Stimulated activated naive CD4-positive, alpha-beta T cell (primary cell): ENCODE measurements around the gene ZNF358.
A peak's percentile ranks its signal among the peaks of the same experiment; 100 is the strongest.

ENCODE experiments used
- DNase-seq, 6 experiments: peaks; one replicate each; lab custom pipeline; 2025; lab: John Stamatoyannopoulos, UW

The ZNF358 gene

DNA sequence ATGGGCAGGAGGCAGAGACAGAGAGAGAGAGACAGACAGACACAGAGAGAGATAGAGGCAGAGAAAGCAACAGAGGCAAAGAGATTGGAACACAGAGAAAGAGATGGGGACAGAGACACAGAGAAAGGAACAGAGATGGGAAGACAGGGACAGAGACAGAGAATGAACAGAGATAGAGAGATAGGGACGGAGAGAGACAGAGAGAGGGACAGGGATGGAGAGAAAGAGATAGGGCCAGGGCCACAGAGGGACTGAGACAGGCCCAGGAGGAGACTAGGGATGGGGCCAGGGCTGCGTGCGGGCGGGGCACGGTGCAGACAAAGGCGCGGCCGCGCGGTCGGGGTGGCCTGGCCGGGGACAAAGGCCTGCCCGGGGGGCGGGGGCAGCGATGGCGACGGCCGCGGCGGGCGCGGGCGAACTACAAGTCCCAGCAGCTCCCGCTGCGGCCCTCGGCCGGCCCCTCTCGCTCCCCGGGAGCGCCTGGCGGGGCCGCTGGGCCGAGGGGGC lies at the start of gene ZNF358:
TSS of gene ZNF358 (plus strand) at position 459 of the 507 bp plus-strand sequence. CDS start 3,140 bp downstream, outside the sequence.
- DNase-seq, result peak in 1 of 6 experiments; percentile 9

DNA sequence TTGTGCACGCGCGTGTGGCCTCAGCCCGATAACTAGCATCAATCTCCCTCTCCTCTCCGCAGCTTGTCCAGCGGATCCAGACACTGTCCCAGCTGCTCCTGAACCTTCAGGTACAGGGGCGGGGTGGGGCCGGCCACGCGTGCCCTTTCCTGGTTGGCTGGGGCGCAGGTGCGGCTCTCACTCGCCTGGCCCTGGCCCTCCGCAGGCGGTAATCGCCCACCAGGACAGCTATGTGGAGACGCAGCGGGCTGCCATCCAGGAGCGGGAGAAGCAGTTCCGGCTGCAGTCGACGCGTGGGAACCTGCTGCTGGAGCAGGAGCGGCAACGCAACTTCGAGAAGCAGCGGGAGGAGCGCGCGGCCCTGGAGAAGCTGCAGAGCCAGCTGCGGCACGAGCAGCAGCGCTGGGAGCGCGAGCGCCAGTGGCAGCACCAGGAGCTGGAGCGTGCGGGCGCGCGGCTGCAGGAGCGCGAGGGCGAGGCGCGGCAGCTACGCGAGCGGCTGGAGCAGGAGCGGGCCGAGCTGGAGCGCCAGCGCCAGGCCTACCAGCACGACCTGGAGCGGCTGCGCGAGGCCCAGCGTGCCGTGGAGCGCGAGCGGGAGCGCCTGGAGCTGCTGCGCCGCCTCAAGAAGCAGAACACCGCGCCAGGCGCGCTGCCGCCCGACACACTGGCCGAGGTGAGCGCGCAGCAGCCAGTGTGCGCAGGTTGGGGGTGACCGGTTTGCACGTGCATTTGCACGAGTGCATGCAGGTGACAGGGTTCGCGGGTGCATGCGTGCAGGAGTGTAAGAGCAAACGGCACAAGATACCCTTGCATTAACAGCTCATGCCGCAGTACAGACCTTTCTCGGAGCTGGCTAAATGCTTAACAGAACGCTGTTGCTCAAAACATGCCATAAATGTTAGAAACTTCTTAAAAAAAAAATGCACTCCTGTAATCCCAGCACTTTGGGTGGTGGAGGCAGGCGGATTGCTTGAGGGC lies 48.6 kb upstream of the ZNF358 start:
- no peak for DNase-seq

DNA sequence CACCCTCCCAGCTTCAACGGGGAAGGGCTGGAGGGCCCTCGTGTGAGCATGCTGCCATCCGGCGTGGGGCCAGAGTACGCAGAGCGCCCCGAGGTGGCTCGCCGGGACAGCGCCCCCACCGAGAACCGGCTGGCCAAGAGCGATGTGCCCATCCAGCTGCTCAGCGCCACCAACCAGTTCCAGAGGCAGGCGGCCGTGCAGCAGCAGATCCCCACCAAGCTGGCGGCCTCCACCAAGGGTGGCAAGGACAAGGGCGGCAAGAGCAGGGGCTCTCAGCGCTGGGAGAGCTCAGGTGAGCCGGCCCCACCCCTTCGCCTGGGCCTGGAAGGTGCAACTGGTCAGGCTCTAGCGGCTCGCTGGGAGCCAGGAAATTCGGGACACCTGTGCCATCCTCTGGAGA lies 47.1 kb upstream of the ZNF358 start:
- no peak for DNase-seq

DNA sequence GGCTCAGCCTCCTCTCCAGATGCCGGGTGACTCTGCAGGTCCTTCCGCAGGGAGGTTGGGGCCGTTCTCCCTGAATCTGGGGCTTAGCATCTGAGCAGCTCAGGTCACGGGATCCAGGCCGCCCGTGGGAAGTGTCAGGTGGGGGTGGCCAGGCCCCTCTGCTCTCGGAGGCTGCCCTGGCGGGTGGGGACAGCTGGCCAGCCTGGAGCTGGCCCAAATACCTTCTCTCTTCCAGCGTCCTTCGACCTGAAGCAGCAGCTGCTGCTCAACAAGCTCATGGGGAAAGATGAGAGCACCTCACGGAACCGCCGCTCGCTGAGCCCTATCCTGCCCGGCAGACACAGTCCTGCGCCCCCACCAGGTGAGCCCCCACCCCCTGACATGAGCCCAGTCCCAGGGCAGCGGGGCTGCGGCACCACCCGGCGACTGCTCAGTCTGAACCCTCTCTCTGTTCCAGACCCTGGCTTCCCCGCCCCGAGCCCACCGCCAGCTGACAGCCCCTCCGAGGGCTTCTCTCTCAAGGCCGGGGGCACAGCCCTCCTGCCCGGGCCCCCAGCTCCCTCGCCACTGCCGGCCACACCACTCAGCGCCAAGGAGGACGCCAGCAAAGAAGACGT lies 46.1 kb upstream of the ZNF358 start:
- no peak for DNase-seq

DNA sequence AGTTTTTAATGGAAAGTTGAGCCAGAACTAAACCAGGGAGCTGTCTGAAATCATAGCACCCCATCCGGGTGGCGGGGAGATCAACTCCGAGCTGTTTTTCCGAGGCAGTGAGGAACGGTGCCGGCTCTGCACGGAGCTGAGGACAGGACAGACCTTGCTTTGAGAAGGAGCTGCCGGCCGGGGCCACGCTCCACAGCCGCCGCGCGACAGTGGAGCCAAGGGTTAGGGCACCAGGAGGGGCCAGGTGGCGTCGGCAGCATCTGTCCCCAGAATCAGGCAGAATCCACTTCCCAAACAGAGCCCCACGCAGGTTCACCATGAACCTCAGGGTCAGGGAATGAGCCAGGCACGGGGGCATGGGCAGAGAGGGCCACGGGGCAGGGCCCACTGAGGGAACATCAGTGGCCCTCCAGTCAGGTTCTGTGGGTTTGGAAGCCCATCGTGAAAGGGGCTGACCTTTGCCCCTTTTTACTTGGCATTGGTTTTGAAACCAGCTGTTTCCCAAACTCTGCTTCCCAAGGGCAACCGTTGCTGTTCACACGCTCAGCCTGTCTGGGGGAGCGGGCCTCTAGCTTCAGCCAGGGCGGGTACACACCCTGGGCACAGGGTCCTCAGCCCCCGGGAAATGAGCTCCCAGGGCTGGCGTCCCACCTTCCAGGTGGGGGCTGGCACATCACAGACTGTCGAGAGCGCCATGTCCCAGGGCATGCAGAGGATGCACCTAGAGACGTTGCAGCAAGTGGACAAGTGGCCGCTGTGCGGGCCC lies 45.2 kb upstream of the ZNF358 start:
- DNase-seq, result no peak

DNA sequence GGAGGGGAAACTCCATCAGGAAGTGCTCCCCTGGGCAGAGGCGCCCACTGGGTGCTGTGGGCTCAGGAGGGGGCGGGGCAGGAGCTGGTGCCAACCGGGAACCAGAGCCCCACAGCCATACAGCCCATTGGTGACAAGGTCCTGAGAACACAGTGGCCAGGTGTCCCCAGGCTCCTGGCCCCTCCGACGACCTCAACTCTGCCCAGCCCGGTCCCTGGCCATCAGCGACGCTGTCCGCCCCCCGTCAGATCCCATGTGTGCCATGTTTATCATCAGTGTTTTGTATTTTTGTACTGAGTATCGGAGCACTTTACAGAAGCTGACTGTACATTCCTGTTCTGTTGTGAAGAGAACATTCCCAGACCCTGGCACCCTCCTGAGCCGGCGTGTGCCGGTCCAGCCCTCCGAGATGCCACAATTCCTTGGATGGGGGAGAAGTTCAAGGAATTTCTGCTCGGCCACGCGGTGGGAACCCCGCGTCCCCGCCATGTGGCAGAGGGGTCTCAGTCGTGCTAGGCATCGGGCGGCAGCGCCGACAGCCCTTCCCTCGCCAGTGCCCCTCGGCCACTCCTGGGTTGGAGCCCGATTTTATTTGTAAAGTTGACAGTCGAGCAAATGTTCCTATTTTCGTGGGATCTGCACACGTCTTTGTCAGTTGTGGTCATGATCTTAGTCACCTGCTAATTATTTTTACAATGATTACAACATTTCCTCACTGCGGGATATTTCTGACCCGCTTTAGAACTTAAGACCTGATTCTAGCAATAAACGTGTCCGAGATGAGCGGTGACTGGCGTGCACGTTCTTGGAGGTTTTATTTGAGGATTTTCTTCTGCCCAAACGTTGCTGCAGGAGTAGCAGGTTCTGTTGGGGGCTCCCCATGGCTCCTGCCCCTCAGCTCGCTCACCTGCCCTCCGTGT lies 43.9 kb upstream of the ZNF358 start:
- DNase-seq, result no peak

DNA sequence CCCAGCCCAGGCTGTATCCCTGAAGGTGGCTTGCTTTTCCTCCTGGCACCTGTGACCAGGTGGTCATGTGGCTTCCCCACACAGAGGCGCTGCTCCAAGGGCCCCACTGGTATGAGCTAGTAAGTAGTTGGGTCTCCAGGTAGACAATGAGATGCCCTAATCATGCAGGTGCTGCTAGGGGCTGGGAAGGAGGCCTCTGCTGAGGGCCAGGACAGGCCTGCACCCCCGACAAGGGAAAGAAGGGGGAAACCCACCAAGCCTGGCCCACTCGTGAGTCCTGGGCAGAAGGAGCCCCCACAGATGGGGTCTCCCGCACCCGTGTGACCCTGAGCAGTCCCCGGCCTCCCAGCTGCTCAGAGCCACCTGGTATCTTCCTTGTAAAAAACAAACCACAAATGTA lies 40.2 kb upstream of the ZNF358 start:
- peak in 1 of 6 experiments; percentile 25 for DNase-seq

DNA sequence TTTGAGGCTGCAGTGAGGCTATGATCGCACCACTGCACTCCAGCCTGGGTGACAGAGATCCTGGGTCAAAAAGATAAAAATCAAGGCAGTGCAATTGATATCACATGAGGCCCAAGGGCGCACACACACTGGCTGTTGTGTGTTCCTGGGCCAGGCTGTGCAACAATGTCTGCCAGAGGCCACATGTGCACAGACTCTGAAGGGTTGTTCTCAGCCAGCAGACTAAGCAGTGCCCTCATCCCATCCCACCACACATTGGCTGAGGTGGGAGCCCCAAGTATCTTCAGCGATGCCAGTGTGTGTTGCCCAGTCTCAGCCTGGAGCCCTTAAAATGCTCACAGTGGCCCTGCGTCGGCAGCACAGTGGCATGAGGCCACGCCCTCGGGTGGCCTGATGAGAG lies 39.7 kb upstream of the ZNF358 start:
- DNase-seq, result no peak

DNA sequence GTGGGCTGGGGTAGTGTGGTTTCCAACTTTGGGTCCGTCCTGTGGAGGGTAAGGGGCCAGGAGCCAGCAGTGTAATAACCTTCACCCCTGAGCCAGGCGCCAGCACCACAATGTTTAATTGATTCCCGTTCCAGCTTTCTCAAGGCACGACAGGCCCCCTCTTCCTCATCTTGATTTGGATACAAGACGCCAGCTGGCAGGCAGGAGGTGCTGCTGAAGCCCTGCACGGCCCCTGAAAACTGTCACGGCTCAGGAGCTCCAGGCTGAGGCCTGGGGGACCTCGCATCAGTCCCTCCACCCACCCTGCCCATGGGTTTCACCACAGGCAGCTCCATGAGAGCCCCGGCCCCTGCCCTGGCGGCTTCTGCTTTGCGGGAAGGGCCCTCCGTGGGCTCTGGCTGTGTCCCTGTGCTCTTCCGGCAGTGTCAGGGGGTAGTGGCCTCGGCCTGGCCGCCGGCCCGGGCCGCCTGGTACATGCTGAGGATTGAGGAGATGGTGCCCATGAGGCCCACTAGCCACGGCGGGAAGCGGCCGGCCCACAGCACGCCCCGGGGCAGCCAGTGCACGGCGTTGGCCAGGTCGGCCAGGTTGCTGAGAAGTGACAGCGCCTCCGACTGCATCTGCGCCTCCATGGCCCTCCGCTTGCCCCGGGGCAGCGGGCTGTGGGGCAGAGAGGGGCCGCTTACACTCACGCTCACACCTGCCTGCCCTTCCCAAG lies 39.0 kb upstream of the ZNF358 start:
- no peak for DNase-seq

DNA sequence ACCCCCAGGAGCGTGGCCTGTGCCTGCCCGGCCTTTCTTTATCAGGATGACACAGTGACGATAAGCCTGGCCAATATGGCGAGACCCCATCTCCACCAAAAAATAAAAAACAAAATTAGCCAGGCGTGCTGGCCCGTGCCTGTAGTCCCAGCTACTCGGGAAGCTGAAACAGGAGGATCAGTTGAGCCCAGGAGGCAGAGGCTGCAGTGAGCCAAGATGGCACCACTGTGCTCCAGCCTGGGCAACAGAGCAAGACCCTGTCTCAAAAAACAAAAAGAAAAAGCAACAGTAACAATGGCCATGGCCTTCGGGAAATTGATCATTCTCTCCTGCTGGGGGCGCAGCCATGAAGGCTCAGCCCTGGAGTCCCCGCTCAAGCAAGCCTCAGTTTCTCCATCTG lies 38.1 kb upstream of the ZNF358 start:
- DNase-seq, result no peak

DNA sequence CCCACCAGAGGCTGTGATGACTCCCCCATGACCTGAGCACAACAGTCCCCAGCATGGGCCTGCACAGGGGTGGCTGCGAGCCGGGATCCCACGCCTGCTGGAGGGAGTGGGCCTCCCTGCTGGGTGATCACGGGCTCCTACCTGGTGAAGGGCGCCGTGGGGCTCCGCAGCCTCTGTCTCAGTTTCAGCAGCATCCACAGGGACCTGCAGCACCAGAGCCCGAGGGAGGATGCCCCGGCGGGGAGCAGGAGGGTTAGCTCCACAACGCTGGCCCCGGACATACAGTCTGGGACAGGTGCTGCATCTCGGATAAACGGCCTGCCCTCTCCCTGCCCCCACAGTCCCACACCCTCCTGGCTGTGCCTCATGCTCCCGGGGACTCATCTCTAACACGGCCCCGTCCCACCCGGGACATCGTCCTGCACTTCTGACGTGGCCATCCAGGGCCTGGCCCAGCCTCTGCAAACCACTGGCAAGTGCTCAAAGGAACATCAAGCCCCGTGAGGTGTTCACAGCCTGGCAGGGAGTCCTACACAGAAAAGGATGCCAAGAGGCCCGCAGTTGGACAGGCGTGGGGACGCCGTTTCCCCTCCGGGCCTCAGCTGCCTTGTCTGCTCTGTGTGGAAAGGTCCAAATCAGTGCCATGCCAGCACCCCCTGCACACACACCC lies 37.6 kb upstream of the ZNF358 start:
- no peak for DNase-seq

DNA sequence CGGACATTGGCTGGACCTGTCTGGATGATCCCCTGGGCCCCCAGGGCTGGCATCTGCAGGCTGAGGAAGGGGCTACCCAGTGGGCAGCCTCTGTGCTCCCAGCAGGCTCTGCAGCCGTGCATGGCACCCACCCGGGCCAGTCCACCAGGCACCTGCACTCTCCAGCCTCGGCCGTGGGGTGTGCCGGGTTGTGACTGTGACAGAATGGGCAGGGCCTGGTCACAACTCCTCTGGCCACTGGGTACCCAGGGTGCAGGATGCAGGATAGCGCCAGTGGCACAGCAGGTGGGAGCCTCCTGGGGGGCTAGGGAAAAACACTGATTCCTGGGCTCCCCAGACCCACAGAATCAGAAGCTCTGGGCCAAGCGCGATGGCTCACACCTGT lies 37.1 kb upstream of the ZNF358 start:
- DNase-seq, result peak in 1 of 6 experiments; percentile 19

DNA sequence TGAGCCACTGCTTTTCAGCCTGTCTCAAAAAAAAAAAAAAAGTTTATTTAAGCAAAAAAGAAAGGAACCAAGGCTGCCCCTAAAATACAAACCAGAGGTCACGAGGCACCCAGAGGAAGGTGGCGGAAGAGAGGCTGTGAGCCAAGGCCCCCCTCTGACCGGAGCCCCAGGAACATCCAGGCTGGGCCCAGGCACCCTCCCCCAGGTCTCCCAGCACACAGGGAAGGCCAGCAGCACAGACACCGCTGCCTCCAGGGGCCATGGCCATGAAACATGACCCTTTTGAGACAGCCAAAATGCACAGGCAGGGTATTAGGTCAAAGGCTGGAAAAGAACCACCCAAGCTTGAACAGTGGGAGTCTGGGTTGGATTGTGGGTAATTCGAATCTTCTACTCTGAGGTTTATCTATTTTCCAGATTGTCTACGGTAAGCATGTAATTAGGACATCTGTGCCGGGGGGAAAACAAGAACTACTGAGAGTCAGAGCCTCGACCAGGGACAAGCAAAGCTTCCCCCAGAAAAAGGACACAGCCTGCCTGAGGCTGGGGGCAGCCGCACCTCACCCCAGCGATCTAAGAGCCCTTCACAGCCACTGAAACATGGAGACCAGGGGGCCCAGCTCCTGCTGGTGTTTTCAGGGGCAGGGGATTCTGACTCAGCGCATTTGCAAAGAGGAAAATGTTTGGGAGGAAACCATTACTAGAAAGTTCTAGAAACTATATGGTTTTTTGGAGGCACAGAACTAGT lies 35.5 kb upstream of the ZNF358 start:
- no peak for DNase-seq

DNA sequence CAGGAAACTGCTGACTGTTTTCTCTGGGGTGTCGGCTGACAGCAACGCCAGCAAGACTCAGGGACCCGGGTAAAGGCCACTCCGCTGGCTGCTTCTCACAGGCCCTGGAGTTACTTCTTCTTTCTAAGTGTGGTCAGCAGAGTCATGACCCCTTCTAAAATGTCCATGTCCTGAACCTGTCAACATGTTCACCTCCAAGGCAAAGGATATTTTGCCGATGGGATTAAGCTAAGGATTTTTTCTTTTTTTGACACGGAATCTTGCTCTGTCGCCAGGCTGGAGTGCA lies 35.0 kb upstream of the ZNF358 start:
- DNase-seq, result no peak

DNA sequence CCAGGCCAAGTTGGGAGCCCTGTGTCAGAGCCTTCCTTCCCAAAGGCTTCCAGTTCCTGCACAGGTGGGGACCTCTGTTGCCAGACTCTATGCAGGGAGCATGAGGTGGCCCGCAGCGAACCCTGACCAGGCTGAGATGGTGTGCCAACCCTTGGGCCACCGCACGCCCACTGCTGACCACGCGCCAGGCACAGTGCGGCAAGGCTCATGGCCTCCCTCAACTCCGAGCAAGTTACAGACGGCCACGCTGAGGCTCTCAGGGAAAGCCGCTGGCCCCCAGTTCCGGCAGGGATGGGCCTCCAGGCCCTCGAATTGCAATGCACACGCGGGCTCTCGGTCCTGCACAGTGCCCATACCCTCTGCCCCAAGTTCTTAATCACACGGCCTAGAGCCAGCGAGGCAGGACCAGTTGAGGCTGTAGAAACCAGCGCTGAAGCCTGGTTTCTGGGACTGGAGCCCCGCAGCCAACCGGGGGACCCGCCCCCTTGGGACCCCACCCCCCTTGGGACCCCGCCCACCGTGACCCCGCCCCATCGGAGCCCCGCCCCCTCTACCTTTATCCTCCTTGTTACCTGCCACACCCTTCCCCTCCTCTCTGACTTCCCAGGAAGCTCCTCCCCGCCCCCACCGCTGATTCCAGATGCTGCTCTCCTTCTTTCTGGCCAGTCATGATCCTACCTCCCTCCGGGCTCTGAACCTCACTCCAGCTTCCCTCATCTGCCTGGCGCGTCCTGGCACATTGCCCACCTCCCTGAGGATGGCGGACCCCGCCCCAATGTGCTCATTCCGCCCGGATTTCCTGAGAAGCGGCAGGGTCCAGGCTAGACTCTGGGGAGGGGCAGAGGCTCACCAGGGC lies 33.1 kb upstream of the ZNF358 start:
- peak in 2 of 6 experiments; percentile 8 to 41 for DNase-seq

DNA sequence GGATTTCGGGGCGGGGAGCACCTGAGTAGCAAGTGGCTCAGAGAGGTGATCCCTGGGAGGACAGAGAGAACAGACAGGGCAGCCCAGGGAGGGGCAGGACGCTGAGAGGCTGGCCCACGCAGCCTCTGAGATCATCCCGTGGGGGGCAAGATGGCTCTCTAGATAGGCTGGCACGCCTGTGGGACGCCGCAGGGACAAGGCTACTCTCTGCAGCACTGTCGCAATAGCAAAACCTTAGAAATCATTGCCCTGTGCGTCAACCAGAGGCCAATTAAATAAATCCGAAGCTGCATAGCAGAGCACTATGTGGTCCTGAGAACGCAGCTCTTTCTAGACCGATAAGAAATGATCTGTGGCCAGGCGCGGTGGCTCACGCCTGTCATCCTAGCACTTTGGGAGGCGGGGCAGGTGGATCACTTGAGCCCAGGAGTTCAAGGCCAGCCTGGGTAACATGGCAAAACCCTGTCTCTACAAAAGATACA lies 32.1 kb upstream of the ZNF358 start:
- DNase-seq, result no peak

DNA sequence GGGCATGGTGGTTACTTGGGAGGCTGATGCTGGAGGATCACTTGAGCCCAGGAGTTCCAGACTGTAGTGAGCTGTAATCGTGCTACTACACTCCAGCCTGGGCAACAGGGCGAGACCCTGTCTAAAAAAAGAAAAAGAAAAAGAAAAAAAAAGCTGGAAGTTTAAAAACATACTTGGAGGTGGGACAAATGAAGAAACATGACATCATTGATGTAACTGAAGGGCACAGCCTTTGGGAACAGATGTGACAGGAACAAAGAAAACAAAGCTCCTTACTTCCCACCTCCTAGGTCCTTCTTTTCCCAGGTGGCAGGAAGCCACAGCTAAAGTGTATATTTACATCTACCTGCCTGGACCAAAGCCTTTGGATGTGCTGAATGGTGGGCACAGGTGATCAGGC lies 29.0 kb upstream of the ZNF358 start:
- DNase-seq, result no peak

DNA sequence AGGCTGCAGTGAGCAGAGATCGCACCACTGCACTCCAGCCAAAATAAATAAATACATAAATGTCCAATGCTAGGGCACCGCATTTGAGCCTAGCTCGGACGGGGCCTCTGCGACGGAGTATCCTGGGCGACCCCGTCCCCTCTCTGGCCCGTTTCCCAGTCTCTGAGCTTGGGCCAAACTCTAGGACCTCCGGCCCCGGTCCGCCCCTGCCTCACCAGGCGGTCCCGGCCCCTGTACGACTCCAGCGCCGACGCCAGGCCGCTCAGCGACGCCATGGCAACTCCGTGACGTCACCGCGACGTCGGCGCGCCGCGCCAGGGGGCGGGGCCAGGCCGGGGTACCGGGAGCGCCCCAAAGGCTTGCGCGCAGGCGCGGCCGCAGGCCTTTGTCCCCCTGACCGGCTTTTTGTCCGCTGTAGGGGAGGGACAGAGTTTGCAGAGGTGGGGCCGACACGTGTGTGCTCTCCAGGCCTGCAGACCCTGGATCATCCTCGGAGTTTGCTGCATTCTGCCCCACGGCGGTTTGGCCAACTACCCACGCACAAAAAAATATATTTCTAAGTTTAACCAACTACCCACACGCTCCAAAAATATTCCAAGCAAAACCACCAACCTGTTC lies 27.1 kb upstream of the ZNF358 start, which contains the start of gene PEX11G:
TSS of gene PEX11G (minus strand) at position 300 of the 618 bp plus-strand sequence. CDS start at position 275, 25 bp downstream.
- DNase-seq, result peak; percentile 76 to 90 (median 87)
